ENCODE data around the gene FARP1.

The FARP1 gene

DNA sequence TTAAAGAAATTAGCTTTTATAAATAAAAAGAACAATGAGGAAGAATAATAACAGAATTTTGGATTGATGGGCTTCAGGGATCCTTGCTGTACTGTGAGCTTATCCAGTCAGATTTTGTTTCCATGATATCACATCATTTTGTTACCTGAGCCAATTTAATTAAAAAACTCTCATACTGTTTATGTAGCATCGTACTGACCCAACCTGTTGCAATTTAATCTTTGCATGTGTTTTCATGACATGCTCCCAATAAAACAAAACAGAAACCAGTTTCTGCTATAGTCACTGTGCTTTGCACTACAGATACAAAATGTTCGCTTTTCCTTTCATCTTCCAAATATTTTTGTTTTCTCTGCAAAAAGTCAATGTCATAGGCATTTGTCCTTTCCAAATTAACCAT is 143.9 kb downstream of the FARP1 start:
- TF ChIP-seq, protein P1, sequence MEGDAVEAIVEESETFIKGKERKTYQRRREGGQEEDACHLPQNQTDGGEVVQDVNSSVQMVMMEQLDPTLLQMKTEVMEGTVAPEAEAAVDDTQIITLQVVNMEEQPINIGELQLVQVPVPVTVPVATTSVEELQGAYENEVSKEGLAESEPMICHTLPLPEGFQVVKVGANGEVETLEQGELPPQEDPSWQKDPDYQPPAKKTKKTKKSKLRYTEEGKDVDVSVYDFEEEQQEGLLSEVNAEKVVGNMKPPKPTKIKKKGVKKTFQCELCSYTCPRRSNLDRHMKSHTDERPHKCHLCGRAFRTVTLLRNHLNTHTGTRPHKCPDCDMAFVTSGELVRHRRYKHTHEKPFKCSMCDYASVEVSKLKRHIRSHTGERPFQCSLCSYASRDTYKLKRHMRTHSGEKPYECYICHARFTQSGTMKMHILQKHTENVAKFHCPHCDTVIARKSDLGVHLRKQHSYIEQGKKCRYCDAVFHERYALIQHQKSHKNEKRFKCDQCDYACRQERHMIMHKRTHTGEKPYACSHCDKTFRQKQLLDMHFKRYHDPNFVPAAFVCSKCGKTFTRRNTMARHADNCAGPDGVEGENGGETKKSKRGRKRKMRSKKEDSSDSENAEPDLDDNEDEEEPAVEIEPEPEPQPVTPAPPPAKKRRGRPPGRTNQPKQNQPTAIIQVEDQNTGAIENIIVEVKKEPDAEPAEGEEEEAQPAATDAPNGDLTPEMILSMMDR (IDR thresholded peaks at IDR 0.05) = no peak

DNA sequence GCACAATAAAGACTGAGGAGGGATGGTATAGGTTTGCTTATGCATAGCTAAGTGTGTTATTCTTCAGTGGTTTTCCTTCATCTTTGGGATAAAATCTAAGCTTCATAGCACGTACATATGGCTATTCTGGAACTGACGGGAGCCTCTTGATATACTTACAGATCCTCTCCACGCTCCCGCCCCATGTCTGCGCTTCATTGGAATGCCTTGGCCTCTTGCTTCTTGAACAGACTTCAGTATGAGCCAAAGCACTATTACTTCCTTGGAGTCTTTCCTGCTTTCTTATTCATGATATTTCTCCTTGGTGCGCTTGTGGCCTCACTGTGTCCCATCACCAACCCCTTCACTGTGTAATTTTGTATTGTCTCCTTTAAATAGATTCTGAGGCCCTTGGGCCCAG is 145.3 kb downstream of the FARP1 start:
- TF ChIP-seq, protein P1 (IDR thresholded peaks at IDR 0.05) = no peak

DNA sequence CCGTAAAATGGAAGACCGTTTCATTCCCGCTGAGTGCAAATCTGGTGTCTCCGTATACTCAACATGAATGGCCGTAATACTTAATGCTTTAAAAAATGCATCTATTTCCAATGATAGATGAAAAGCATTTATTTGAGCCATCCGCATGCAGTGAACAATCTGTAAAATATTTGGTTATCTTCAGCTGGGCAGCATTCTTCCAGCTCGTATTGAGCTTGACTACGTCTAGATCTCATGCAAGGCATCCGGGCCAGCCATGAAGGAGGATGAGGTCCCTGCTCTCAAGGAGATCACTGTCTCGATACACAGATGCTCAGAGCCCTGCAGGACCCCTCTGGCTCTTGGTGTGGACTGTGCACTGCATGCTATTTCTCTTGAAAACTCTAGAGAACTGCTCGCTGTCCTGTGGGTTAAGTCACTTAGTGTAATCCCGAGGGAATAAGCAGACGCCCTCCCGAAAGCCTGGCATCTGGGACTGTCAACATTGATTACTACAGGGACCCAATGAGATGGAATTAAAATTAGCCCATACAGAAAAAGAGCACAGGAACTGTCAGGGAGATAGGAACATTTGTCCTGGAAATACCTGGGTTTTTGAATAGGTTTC is 146.5 kb downstream of the FARP1 start:
- TF ChIP-seq, protein P1 (IDR thresholded peaks at IDR 0.05) = no peak

DNA sequence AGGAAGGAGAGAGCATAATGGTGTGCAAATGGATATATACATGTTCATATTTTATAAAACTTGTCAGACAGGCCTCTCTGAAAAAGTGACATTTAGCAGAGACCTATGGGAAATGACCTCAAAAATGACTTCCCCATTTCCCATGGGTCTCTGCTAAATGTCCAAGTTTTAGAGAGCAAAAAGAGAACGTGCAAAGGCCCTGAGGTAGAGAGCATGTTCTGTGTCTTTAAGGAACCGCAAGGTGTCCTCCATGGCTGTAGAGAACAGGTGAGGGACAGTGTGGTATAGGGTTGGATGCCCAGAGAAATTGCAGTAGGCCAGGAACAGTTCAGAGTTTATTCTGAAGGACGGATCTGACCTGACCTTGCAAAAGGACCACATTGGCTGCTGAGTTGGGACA is 147.4 kb downstream of the FARP1 start:
- TF ChIP-seq, protein P1 (IDR thresholded peaks at IDR 0.05) = no peak

DNA sequence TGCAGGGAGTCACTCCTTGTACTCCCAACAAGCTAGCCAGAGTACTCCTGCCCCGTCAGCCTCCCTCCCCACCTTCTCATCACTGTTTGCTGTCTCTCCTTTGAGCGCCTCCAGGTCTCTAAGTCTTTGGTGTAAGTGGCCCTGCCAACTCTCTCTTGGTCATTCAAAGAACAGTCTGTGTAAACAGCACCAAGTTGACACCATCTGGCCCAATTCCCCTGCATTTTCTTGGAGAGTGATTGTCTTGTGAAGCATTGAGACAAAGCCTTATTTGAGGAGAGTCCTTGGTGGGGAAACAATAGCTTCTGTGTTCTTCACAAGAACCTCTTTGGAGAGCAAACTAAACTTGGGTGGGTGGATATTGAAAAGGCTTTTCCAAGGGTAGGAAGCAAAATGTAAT is 148.8 kb downstream of the FARP1 start:
- TF ChIP-seq, protein P1 (IDR thresholded peaks at IDR 0.05) = no peak

DNA sequence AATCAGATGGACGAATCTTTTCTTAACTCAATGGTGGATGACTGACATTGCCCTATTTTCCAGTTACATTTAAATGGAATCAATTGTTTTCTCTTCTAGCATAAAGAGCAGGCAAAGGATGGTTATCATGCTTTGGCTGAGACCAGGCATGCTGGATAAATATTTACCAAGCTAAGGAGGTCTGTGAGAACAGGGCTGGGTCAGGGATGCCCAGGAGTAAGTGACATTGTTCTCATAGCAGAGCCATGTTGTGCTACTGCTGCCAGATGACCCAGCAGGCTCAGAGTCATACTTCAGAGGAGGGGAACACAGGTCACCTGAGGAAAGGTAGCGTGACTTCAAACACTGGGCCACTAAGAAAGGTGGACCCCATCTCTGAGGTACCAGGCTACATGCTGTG is 150.2 kb downstream of the FARP1 start:
- TF ChIP-seq, protein P1 (IDR thresholded peaks at IDR 0.05) = no peak

DNA sequence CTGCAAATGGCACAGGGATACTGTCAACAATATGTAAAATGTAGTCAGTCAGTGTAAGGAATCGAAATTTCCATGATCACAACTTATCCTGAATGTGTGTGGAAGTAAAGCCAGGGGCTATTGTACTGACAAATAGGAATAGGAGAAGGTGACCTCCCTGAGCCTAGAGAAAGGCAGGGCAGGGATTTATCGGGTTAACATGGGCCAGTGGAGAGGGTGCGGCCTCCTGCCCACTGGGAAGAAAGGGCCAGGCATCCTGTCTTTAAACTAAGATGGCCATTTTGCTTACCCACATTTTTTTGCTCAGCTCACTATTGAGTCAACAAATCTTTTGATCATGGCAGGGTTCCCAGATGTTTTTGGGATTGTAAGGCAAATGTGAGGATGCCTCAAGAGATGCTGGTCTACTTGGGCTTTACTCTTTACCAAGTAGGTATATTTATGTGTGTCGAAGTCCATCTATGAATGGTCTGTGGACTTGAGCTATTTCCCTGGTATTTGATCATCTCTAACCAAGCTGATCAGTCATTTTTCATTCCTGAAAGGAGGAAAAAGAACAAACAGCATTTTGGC is 150.8 kb downstream of the FARP1 start:
- TF ChIP-seq, protein P1 (IDR thresholded peaks at IDR 0.05) = no peak

DNA sequence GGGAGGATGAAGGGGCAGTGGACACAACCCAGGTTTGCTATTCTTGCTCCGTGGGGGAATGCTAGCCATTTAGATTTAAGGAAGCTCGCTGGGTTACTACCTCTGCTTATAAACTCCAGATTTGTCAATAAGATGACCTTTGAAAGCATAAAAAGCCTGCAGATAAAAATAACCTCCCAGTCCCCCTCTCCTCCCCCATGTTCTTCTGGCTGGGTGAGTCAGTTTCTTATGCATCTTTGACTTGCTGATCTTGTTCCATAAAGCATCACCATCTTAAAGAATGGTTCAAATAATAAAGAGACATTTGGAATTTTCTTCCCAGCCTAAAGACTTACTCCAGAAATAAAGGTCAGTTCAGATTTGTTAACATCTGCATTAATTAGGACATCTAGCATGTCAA is 152.5 kb downstream of the FARP1 start:
- TF ChIP-seq, protein P1 (IDR thresholded peaks at IDR 0.05) = no peak

All from LNCAP (cell line).